GM18909 (cell line): Measurements from ENCODE around the gene POU1F1.
"Not testable (repeated sequence)": the region's sequence is repeated elsewhere in the genome, so short reads cannot be mapped to it uniquely, and the experiment has no call there.

Experiments used
- ATAC-seq: cut with Tn5 transposase; IDR thresholded peaks from one replicate; pipeline ENCODE4 v1.9.1; 2021; ENCODE audit warnings: mild to moderate bottlenecking; ENCODE audit not compliant: unreplicated experiment, poor library complexity

The POU1F1 gene, protein sequence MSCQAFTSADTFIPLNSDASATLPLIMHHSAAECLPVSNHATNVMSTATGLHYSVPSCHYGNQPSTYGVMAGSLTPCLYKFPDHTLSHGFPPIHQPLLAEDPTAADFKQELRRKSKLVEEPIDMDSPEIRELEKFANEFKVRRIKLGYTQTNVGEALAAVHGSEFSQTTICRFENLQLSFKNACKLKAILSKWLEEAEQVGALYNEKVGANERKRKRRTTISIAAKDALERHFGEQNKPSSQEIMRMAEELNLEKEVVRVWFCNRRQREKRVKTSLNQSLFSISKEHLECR

DNA sequence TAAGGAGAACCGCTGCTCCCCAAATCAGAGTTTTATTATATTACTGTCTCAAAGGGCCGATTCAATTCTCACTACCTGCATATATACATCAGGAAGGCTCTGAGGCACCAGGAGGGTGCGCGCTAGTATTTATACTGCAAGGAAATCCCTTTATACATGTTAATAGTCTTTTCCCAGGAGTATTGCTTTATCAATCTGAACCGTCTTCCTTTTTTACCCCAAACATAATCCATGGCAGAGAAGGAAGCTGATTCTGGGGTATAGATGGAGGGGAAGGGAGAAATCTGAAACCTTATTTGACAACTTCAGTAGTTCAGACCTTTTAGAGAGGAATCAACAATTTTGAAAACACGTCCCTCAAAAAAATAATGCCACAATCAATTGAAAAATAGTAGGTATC, at the start of gene POU1F1:
Gene POU1F1, minus strand, starts transcription at position 101 of the 400 bp plus-strand sequence. CDS start 122 bp downstream, outside the sequence.
- no peak for ATAC-seq

DNA sequence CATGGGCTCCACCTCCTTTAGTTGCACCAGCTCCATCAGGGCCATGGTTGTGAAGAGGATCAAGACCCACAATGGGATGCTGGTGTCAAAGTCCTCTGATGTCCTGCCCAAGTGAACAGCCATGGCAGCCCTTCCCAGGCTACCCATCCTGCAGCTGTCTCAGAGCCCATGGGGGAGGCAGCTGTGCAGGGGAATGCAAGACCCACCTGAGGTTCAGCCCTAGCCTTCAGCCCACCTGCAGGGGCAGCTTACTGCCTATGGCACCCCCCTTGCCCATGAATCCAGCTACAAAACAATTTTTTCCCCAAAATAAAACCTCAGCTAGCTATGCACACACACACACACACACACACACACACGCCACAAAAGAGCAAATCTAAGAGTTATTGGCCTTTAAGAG, 48.2 kb upstream of the POU1F1 start:
- no peak for ATAC-seq

DNA sequence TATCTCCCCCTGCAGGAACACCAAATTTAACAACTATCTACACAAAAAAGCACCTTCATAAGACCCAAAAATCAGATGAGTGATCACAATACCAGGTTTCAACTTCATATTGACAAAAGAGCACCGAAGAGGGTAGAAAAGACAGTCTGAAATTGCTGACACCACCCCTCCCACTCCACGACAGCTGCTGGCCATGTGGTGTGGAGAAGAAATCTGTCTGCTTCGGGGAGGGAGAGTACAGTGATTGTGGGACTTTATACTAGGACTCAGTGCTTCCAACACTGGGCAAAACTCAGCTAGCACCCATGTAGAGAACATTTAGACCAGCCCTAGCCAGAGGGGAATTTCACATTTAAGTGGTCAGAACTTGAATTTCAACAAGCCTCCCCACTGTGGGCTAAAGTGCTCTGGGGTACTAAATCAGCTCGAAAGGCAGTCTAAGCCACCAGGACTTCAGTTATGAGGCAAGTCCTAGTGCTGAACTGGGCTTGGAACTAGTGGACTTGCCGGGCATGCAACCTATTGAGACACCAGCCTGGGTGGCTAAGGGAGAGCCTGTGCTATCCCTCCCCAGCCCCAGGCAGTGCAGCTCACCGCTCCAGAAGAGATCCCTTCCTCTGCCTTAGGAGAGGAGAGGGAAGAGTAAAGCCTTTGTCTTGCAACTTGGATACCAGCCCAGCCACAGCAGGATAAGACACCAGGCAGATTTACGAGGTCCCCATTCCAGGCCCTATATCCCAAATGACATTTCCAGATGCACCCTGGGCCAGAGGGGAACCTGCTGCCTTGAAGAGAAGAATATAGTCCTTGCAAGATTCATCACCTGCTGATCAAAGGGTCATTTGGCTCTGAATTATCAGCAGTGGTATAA, 44.6 kb upstream of the POU1F1 start:
- no peak for ATAC-seq

DNA sequence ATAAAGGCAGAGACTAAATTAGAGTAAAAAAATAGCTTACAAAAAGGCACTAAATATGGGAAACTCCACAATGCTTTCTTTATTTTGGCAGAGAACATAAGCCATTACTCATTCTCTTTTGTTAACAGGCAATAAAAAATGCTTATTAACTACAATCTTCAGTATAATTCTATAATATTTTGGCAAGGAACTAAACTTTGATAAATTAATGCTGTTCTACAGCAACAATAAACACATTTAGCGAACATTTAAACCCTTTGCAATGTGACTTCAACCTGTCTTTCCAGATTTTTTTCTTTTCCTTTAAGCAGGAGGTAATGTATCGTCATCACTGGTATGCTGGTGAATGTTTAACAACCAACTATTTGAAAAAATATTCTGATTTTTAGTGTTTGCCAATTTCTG, 42.2 kb upstream of the POU1F1 start:
- ATAC-seq, result no peak

DNA sequence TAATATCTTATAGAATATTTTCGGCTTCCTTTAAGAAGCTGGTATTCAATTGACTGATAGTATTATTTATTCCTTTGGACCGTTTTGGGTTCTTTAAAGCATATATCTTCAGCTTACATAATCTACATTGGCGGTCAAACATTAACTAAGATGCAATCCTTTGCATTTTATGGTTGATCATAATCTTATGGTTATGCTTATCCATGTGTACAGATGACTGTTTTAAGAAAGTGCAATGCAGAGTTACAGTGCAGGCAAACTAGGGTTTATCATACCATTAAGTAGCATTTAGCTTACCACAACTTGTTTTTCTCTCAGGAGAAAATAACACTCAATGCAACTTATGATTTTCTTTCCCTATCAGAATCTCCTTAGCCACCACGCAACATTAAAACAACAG, 41.4 kb upstream of the POU1F1 start:
- ATAC-seq, result no peak

DNA sequence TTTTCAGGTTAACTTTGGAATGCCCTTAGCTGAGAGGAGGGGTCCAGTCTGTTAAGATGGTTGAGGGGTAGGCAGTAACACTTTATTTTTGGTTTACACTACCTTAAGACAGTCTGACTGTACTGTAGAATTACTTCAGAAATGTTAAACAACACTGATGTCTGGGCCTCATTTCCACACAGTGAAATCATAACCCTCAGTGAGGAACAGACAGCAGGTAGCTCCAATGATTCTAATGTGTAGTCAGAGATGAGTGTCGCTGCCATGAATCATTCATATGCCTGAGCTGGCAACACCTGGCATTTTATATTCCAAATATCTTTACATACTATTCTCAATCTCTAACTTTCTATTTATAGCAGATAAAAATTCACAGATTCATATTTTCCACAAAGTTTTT, 37.3 kb upstream of the POU1F1 start:
- no peak for ATAC-seq

DNA sequence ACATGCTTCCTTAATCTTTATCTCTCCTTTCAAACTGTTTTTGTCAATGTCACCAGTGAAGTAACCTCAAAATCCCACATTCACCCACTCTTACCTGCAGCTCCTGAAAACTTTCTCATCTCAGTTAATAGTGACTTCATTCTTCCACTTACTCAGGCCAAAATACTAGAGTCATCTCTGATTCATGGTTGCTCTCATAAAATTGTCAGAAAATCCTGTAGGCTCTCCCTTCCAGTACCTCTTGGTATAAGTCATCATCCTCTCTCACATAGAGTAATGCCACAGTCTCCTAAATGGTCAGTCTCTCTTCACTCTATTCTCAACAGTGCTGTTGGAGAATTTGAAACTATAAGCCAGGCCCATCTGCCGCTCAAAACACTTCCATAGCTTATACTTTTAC, 34.9 kb upstream of the POU1F1 start:
- ATAC-seq, result no peak

DNA sequence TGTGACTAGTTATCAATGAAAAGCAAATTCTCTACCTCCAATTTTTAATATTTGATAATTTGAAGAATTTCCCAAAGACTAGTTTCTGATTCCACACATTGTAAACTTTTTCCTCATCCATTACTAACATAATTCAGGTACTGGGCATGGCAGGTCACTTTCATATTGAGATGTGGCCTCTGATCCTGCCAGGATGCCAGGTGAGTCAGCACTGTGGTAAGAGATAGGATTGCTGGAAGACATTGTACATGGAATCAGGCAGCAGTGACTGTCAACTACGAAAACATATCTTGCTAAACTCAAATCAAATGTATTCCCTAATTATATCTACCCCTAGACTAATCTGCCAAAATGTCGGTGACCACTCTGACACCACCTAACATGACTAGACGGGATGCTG, 33.2 kb upstream of the POU1F1 start:
- ATAC-seq, result no peak

DNA sequence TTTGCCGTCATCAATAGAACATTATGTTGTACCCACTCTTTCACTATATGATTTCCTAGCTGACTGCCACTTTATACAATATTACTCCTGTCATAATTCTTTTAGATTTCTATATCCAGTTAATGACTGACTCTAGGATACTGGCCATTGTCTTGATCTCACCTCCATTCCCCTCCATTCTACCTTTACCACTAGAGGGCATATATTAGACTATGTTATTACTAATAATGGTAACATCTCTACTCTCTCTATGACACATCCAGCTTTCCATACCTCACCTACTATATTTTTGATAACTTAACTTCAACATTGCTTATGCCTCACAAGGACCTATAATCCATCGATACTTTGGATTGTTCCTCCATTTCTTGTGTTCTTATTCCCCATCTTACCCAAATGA, 31.4 kb upstream of the POU1F1 start:
- ATAC-seq, result peak; percentile 72

DNA sequence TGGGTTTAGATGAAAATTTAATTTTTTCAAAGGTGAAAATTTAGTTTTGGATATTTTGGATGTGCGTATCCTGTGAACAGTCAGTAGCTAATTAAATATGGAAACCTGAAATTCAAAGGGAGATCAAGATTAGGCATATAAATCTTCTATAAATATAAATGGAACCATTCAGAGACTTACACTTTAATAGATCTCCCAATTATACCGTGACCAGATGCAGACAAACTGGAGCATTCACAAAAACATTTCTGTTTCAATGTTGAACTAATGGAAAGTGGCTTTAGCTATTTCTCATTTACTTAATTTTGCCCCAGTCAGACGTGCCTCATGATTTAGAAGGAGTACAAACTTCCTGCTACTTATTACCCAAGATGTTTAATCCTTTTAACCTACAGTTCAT, 29.1 kb upstream of the POU1F1 start:
- ATAC-seq, result no peak

DNA sequence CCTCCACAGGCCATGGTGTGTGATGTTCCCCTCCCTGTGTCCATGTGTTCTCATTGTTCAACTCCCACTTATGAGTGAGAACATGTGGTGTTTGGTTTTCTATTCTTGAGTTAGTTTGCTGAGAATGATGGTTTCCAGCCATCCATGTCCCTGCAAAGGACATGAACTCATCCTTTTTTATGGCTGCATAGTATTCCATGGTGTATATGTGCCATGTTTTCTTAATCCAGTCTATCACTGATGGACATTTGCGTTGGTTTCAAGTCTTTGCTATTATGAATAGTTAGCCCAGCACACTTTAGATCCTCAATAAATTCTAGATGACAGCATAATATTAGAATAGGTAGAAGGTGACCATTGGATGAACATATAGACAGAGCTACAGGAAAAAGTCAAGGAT, 28.6 kb upstream of the POU1F1 start:
- ATAC-seq, result not testable (repeated sequence)

DNA sequence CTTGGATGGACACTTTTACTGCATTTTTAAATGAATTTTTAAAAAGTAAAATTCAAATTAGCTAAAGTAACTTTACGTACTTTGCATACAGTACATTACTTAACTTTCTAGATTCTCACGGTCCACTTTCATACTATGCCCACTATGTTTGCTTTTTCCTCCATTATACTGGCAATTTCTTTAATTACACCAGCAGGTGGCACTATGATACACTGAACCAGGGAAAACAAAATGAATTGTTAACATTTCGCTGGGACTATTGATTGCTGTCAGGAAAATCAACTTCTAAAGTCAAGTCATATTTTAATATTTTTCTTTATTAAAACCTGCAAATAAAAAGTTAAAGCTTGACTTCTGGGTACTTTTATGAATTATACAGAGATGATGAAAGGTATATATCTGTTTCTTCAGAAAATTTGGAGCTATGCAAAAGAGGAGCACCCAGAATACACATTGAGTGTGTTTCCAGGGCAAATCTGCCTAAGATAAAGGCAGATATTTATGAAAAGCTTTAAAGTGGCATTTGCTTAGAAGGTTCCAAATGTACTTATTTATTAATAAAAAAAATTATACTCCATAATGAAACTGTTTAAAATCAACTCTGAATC, 21.8 kb upstream of the POU1F1 start:
- ATAC-seq, result peak; percentile 90

DNA sequence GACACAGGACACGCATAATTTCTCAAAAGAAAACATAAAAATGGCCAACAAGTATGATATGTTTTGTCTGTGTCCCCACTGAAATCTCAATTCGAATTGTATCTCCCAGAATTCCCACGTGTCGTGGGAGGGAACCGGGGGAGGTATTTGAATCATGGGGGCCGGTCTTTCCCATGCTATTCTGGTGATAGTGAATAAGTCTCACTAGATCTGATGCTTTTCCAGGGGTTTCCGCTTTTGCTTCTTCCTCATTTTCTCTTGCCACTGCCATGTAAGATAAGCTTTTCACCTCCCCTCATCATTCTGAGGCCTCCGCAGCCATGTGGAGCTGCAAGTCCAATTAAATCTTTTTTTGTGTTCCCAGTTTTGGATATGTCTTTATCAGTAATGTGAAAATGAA, 12.1 kb upstream of the POU1F1 start:
- no peak for ATAC-seq

DNA sequence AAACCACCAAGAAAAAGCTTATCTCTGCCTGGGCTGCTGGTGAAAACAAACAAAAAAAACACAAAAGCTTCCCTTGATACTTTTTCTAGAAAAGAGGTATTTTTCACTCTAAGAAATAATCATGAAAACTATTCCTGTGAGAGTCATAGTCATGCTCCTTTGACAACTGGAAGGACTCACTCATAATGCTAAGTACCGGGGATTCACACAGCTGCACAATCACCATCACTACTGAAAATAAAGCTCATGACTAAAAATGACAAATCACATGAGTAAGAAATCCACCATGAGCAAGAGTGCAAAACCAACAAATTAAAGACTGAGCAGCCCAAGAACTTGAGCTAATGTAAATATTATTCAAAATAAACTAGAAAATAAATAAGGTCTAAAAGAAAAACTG, 10.6 kb upstream of the POU1F1 start:
- peak; percentile 45 for ATAC-seq

DNA sequence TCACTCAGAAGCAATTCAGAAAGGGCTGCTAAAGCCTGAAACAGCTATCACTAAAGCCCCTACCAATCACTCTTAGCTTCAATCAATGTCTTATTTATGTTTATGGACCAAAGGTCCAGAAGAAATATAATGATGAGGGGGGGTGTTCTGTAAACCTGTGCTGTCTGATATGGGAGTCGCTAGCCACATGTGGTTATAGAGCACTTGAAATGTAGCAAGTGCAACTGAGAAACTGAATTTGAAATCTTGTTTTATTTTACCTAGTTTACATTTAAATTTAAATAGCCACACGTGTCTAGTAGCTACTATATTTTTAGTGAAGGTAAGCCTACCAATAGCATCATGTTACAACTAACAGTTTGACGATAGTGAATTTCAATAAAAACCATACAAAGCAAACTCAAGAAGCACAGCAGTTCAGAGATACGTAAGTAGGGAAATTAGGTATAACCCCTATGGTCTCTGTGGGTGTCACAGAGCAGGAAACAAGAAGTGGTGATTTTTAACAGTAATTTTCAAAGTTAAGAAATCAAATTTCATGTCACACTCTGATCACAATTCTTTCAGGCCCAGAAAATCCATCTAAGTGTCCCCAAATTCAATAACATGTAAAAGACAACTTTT, 3.6 kb downstream of the POU1F1 start:
- ATAC-seq, result peak; percentile 77

DNA sequence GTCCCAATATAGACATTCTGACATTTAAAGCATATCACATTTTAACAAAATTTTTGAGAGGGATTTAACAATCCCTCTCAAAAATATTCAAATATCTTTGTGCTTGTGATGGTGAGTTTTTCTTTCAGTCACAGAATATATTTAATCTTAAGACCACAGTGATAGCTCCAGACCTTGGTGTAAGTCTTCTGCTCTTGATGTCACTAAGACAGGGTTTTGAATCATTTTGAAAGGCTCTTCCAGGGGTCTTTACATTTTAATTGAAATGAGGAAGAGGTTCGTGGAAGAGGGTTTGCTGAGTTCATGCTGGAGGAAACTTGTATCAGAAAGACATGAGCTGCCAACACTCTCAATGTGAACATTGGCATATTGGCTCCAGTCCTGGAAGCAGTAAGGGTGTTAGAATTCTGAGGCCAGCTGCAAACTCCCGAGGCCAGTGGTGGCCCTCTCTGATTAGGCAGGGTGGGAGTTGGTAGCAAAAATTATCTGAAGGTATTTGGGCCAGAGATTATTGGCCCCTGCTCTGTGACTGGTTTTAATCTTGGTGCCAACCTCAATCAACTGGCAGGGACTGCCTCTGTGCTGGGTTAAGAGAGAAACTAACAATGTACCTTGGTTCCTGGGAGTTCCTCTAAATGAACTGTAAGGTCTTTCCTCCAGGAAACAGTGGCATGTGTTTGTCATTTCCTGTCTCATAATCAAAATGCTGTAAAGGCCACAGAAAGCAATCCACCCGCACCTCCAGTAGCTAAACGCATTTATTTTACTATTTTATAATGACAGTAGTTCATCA, 5.3 kb downstream of the POU1F1 start:
- no peak for ATAC-seq

DNA sequence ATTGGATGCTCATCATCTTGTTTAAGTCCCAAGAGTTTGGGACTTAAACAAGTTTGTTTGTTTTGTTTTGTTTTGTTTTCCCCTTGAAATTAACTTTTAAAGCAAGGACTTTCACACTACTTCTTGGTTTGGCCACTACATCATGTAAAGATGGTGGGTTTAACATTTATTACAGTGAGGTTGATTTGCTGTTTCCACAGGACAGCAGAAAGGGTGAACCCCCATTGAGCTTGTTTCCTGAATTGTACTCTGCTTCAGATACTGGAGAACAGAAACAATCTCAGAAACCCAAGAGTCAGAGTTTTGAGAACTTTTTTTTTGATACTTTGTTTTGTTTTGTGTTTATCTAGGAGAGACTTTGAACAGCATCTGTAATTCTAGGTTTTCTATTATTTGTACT, 6.7 kb downstream of the POU1F1 start:
- ATAC-seq, result no peak

DNA sequence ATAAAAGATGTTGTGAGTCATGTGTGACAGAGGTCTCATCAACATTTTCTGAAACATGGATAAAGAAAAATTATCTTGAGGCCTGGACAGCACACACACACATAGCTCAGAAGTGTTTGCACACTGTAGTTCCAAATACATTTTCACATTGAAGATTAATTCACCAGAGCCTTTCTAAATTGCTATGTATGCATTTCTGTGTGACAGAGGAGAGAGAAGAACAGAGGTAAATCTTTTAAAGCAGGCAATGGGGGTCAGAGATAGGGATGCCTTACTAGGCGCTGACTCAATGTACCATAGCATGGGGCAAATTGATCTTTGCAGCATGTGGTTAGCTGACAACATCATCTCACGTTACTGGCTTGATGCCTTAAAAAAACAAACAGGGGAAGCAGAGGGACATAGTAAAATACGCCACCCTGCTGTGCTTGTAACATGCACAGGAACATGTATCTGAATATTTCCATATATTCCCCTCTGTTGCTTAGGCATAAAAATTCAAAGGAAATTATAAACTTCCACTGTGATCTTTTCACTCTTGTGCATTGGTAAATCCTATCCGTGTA, 7.7 kb downstream of the POU1F1 start:
- ATAC-seq, result no peak

DNA sequence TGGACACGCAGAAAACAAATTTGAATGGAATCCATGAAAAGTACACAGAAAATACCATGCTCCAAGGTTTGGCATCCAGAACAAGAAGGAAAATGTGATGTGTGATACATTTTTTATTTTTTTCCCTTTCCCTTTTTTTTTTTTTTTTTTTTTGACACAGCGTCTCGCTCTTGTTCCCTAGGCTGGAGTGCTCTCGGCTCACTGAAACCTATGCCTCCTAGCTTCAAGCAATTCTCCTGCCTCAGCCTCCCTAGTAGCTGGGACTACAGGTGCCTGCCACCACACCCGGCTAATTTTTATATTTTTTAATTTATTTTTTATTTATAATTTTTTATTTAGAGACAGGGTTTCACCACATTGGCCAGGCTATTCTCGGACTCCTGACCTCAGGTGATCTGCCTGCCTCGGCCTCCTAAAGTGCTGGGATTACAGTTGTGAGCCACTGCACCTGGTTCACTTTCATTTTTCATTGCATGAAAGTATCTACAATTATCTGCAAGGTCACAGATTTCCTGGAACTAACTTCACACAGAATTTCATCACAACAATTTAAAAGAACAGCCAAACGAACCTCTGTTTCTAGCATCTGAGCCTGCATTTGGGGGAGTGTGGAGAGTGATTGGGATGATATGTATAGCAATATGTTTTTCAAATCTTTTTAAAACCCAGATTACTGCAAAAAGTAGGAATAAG, 8.3 kb downstream of the POU1F1 start:
- no peak for ATAC-seq
